Measurements from ENCODE around the gene PRKAG1. TPM values are rescaled to one million over a fixed set of nuclear protein-coding genes. Genes with fewer than 3 reads are reported as not detected.
A peak's percentile ranks its signal among the peaks of the same experiment; 100 is the strongest.

The PRKAG1 gene
- total RNA-seq, 1 donor from 2014 or later, result 46.5 TPM

DNA sequence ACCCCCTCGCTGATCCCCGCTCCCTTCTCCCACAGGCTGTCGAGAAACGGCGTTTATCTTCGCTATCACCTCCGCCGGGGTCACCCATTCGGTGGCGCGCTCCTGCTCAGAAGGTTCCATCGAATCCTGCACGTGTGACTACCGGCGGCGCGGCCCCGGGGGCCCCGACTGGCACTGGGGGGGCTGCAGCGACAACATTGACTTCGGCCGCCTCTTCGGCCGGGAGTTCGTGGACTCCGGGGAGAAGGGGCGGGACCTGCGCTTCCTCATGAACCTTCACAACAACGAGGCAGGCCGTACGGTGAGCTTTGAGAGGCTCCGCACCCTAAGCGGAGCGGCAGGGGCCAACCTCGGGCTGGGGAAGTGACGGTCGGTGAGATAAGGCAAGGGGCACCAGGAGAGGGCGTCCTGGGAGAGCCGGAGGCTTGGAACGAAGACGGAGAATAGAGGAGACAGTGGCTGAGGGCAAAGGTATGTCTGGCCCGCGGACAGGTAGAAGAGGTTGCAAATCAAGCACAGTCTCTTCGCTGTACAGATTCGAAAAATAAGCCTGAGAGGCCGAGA lies 38.1 kb downstream of the PRKAG1 start:
- H3K4me3 ChIP-seq, result peak overlapping the region; percentile 42
- ATAC-seq (peak; percentile 7), DNase-seq (no peak)
- intact Hi-C loops (cut with DNase I), result no loop called here
- no peak for TF ChIP-seq CTCF (IDR thresholded peaks at IDR 0.05)
- no peak overlapping the region for H3K27ac ChIP-seq
- H3K4me1 ChIP-seq, result peaks cover 37% of the 10 kb centered on the region
- H3K9me3 ChIP-seq, result no peaks in the 10 kb centered on the region
- H3K27me3 ChIP-seq, result peaks cover 86% of the 10 kb centered on the region
- no peaks in the 10 kb centered on the region for H3K36me3 ChIP-seq

- DNase-seq (no peak), ATAC-seq (no peak)
- no peak for TF ChIP-seq CTCF (IDR thresholded peaks at IDR 0.05)
- Histone ChIP-seq H3K4me1 (peaks cover 37% of the 10 kb centered on the region), H3K27ac (no peak overlapping the region), H3K9me3 (no peaks in the 10 kb centered on the region), H3K27me3 (peaks cover 87% of the 10 kb centered on the region), H3K36me3 (no peaks in the 10 kb centered on the region), H3K4me3 (peak overlapping the region; percentile 42)
- intact Hi-C loops (cut with DNase I), result no loop called here
These were observed 38.8 kb downstream of the PRKAG1 start for GRCh38 chr12:48979602-48980388.

DNA sequence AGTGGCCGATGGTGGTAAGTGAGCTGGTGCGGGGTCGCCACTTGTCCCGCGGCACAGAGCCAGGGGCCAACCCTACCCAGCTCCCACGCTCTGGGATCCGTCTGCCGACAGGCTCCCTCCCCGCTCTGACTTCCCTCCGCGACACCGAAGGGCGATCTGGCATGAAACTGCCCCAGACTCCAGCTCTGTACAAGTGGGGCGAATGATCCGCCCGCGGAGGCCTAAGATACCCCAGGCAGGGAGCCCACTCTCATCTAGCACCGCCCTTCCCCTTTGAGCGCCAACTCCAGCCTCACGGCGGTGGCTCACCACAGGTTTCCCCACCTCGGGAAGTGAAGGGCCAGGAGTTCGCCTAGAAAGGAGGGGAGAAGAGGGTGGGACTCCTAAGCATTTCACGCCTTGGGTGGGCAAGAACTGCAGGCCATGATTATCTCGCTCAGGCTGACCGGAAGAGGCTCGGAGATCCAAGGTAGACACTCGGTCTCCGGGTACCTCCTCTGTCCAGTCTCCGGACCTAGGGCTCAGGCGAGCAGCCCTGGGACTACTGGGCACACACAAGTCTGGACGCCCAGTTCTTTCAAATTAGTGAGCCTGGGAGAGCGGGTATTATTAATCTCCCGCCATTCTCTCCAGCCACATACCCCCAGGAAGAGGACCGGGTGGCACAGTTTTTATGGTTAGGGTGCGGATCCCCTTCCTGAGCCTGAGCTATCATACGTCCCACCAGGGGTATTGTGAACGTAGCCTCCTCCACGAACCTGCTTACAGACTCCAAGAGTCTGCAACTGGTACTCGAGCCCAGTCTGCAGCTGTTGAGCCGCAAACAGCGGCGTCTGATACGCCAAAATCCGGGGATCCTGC lies 39.6 kb downstream of the PRKAG1 start:
- no peaks in the 10 kb centered on the region for H3K36me3 ChIP-seq
- peaks cover 38% of the 10 kb centered on the region for H3K4me1 ChIP-seq
- intact Hi-C loops (cut with DNase I), result no loop called here
- peak overlapping the region; percentile 42 for H3K4me3 ChIP-seq
- peak; percentile 1 for ATAC-seq
- no peak for TF ChIP-seq CTCF (IDR thresholded peaks at IDR 0.05)
- H3K27me3 ChIP-seq, result peaks cover 91% of the 10 kb centered on the region
- no peak for DNase-seq
- no peaks in the 10 kb centered on the region for H3K9me3 ChIP-seq
- no peak overlapping the region for H3K27ac ChIP-seq

- Histone ChIP-seq H3K4me1 (peaks cover 44% of the 10 kb centered on the region), H3K4me3 (peak within 1 kb of the TSS; percentile 42), H3K27me3 (peaks cover 91% of the 10 kb centered on the region), H3K27ac (no peak within 1 kb of the TSS), H3K36me3 (no peaks in the 10 kb centered on the region), H3K9me3 (no peaks in the 10 kb centered on the region)
- ATAC-seq, result peak; percentile 2
- no peak for DNase-seq
- peak; percentile 5 for TF ChIP-seq CTCF (IDR thresholded peaks at IDR 0.05)
- intact Hi-C loops (cut with DNase I), result no loop called here
These were observed 40.3 kb downstream of the PRKAG1 start, which contains the start of gene WNT1 for GRCh38 chr12:48978291-48978740. Gene WNT1 (plus strand): TSS chr12:48978322. CDS start chr12:48978651, 329 bp downstream.
